ENCODE data around the gene SMIM3. TPM values are rescaled to one million over a fixed set of nuclear protein-coding genes. Genes with fewer than 3 reads are reported as not detected.

The SMIM3 gene
- total and polyA plus RNA-seq, 10 of the 15 experiments (the other 5 are each of a cell fraction or from before 2014, with no cell fraction given) = 1.0 to 14.3 (median 7.7) TPM

- TF ChIP-seq PAX8 (IDR thresholded peaks at IDR 0.05) (no peak), WRNIP1 (IDR thresholded peaks at IDR 0.05; ENCODE audit: borderline replicate concordance, low read depth, low read length) (no peak), YY1 (IDR thresholded peaks at IDR 0.05; ENCODE audit: low read depth, low read length) (peak; percentile 56; the same call in 1 of the 2 replicates), ZBTB33 (IDR thresholded peaks at IDR 0.05) (no peak), IRF5 (IDR thresholded peaks at IDR 0.05; ENCODE audit: borderline replicate concordance) (no peak), HDAC6 (IDR thresholded peaks at IDR 0.05; ENCODE audit: unreplicated experiment) (no peak), PBX3 (IDR thresholded peaks at IDR 0.05; ENCODE audit: insufficient replicate concordance, low read depth, low read length) (peak; percentile 2), STAT3 (IDR thresholded peaks at IDR 0.05; ENCODE audit: low read depth, low read length) (no peak), KLF5 (IDR thresholded peaks at IDR 0.05; ENCODE audit: partially characterized antibody) (no peak), SREBF2 (IDR thresholded peaks at IDR 0.05; ENCODE audit: low read length) (no peak), SP1 (IDR thresholded peaks at IDR 0.05; ENCODE audit: low read depth, low read length) (no peak), BMI1 (IDR thresholded peaks at IDR 0.05; ENCODE audit: borderline replicate concordance) (no peak), POLR2AphosphoS5 (IDR thresholded peaks at IDR 0.05; ENCODE audit: low read length) (0 out of 2 replicates have a peak, but pooled peaks have one; percentile 43), CEBPB (IDR thresholded peaks at IDR 0.05; ENCODE audit: borderline replicate concordance in 1 of 2, low read depth in 2 of 2, low read length in 2 of 2) (no peak), NR2C1 (IDR thresholded peaks at IDR 0.05) (no peak), JUNB (IDR thresholded peaks at IDR 0.05) (no peak; the same call in 1 of the 2 replicates), SMAD1 (IDR thresholded peaks at IDR 0.05; ENCODE audit: low read depth, partially characterized antibody) (no peak), CHD4 (IDR thresholded peaks at IDR 0.05) (no peak), TCF12 (IDR thresholded peaks at IDR 0.05; ENCODE audit: low read depth, low read length) (peak; percentile 97), GATAD2B (conservative IDR thresholded peaks at IDR 0.05; ENCODE audit: low read depth) (no peak; the same call in 1 of the 2 replicates), STAT1 (conservative IDR thresholded peaks at IDR 0.05) (no peak)
- TF ChIP-seq, protein P1, sequence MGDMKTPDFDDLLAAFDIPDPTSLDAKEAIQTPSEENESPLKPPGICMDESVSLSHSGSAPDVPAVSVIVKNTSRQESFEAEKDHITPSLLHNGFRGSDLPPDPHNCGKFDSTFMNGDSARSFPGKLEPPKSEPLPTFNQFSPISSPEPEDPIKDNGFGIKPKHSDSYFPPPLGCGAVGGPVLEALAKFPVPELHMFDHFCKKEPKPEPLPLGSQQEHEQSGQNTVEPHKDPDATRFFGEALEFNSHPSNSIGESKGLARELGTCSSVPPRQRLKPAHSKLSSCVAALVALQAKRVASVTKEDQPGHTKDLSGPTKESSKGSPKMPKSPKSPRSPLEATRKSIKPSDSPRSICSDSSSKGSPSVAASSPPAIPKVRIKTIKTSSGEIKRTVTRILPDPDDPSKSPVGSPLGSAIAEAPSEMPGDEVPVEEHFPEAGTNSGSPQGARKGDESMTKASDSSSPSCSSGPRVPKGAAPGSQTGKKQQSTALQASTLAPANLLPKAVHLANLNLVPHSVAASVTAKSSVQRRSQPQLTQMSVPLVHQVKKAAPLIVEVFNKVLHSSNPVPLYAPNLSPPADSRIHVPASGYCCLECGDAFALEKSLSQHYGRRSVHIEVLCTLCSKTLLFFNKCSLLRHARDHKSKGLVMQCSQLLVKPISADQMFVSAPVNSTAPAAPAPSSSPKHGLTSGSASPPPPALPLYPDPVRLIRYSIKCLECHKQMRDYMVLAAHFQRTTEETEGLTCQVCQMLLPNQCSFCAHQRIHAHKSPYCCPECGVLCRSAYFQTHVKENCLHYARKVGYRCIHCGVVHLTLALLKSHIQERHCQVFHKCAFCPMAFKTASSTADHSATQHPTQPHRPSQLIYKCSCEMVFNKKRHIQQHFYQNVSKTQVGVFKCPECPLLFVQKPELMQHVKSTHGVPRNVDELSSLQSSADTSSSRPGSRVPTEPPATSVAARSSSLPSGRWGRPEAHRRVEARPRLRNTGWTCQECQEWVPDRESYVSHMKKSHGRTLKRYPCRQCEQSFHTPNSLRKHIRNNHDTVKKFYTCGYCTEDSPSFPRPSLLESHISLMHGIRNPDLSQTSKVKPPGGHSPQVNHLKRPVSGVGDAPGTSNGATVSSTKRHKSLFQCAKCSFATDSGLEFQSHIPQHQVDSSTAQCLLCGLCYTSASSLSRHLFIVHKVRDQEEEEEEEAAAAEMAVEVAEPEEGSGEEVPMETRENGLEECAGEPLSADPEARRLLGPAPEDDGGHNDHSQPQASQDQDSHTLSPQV (IDR thresholded peaks at IDR 0.05) = no peak
These were observed 1.7 kb downstream of the SMIM3 start (continued) for GRCh38 chr5:150780187-150780692.

All from GM12878 (cell line).